Globus pallidus (tissue), 1 donor: ENCODE measurements around the gene MCCC2.
"Not testable (repeated sequence)": the region's sequence is repeated elsewhere in the genome, so short reads cannot be mapped to it uniquely, and the experiment has no call there.

Experiments
- DNase-seq: peaks from one replicate; pipeline ENCODE4 v3.0.0-alpha.2; 2015; ENCODE audit warnings: low spot score

The MCCC2 gene

GRCh38 chr5:71600783-71601182, 13.6 kb downstream of the MCCC2 start:
- no peak for DNase-seq

DNA sequence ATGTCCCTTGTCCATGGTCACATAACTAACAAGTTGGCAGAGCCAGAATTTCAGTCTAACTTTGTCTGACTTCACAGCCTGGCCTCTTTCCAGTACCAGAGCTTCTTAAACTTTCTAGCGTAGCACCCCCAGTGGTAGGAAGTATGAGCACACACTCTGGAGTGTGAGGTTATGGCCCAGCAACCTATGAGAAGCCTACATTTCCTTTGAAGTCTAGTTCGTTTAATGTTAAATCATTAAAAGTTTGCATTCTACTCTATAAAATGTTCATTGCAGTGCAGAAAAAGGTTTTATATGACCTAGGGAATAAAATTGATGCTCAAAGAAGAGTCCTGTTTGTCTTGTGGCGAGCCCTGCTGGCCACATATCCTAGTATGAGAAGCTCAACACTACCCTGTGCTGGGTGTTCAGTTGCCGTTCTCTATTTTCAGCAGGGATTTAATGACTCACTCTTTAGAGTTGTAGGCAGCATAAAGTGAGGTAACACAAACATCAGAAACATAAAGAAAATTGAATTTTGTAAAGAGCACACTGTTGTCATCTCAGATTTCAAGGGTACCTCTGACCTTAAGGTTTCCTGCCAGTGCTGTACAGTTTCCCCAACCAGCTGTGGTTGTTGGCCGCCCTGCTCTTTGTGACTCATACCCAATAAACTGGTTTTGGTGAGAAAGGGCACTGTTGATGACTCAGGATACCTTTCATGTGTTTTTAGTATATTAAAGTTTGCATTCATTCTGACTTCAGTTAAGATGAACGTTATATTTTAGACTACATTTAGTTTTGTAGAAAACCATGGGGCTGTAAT, 14.3 kb downstream of the MCCC2 start:
- peak; percentile 59 for DNase-seq

DNA sequence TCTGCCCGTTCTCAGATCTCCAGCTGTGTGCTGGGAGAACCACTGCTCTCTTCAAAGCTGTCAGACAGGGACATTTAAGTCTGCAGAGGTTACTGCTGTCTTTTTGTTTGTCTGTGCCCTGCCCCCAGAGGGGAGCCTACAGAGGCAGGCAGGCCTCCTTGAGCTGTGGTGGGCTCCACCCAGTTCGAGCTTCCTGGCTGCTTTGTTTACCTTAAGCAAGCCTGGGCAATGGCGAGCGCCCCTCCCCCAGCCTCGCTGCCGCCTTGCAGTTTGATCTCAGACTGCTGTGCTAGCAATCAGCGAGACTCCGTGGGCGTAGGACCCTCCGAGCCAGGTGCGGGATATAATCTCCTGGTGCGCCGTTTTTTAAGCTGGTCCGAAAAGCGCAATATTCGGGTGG, 22.8 kb downstream of the MCCC2 start:
- not testable (repeated sequence) for DNase-seq

GRCh38 chr5:71615809-71616208, 28.7 kb downstream of the MCCC2 start:
- no peak for DNase-seq

GRCh38 chr5:71620630-71621029, 33.5 kb downstream of the MCCC2 start:
- DNase-seq: no peak

DNA sequence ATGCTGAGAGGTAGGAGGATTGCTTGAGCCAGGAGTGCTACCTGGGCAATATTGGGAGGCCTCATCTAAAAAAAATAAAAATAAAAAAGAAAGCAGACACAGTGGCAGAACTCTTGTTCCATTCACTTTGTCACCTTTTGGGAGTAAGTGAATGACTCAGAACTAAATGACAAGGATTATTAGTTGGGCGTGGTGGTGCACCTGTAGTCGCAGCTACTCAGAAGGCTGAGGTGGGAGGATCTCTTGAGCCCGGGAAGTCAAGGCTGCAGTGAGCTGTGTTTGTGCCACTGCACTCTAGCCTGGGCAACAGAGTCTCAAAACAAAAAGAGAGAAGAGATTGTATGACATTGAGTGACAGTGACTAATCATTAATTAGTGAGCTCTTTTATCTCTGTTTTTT, 34.1 kb downstream of the MCCC2 start:
- DNase-seq: no peak

- DNase-seq: no peak
These were observed 34.6 kb downstream of the MCCC2 start for GRCh38 chr5:71621741-71622140.

- no peak for DNase-seq
These were observed 36.2 kb downstream of the MCCC2 start for GRCh38 chr5:71623221-71623794.

DNA sequence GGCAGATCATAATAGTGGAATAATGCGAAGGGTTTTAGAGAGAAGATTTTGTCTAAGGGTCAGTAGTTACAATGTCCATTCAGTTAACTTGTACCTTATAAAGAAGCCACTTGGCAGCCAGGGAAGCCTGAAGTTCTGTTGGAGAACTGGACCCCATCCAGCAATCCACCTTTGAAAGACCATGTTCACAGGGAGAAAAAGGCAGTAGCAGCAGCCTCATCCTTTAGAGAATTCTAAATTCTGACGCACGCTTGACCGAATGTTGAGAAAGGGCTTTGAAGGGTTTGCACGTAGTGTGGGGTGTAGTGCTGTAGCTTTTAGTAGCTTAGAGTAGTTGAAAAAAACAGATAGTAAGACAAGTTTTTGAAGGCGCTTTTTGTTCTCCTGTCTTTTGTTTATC, 42.8 kb downstream of the MCCC2 start:
- no peak for DNase-seq

- no peak for DNase-seq
These were observed 43.9 kb downstream of the MCCC2 start for GRCh38 chr5:71631070-71631469.

GRCh38 chr5:71632168-71632567, 45.0 kb downstream of the MCCC2 start:
- DNase-seq: no peak

GRCh38 chr5:71633255-71634155, 46.4 kb downstream of the MCCC2 start:
- DNase-seq: no peak

DNA sequence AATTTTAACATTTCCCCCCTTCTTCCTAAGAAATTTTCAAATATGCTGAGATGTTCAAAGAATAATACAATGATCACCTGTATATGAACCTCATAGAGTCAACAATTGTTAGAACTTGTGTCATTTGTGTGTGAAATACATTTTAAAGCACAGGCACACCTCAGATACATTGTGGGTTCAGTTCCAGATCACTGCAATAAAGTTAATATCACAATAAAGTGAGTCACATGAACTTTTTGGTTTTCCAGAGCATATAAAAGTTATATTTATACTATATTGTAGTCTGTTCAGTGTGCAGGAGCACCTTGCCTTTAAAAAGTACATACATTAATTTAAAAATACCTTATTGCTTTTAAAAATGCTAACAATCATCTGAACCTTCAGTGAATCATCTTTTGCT, 50.0 kb downstream of the MCCC2 start:
- DNase-seq: no peak

DNA sequence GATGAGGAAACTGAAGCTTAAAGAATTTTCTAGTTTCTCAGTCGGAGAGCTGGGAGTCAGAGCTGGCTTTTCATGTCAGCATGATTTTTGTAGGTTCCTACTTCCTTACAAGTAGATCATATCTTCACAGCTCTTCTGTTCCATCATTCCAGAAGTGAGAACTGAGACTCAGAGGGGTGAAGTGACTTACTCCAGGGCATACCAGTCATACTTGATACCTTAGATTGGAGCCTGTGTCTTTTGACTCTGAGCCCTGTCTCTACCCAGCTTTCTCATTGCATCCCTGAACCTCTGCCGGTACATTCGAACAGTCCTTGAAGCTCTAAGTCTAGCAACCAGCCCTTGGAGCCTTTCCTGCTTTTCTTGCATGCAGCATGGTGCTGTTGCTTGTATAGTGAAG, 53.3 kb downstream of the MCCC2 start:
- DNase-seq: no peak

- DNase-seq: no peak
These were observed 57.9 kb downstream of the MCCC2 start for GRCh38 chr5:71645030-71645429.

- not testable (repeated sequence) for DNase-seq
These were observed 63.8 kb downstream of the MCCC2 start for GRCh38 chr5:71650940-71651339.

DNA sequence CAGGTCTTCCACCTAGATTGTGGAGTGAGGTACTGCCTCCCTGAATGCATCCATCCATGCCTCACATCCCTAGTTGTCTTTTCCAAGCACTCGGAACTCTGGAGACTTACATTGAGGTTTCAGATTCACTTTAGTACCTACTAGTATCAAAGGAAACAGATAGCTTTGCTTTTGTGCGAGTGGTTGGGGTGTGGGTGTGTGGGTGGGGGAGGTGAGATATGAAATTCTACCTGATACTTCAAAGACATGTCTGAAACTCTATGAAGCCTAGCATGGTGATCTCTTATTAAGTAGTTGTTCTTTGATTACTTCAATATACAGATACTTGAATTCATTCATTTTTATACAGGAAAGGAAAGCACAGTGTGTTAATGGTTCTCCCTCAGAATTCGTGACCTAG, 64.4 kb downstream of the MCCC2 start:
- DNase-seq: no peak

- DNase-seq: no peak
These were observed 65.2 kb downstream of the MCCC2 start for GRCh38 chr5:71652349-71652748.

DNA sequence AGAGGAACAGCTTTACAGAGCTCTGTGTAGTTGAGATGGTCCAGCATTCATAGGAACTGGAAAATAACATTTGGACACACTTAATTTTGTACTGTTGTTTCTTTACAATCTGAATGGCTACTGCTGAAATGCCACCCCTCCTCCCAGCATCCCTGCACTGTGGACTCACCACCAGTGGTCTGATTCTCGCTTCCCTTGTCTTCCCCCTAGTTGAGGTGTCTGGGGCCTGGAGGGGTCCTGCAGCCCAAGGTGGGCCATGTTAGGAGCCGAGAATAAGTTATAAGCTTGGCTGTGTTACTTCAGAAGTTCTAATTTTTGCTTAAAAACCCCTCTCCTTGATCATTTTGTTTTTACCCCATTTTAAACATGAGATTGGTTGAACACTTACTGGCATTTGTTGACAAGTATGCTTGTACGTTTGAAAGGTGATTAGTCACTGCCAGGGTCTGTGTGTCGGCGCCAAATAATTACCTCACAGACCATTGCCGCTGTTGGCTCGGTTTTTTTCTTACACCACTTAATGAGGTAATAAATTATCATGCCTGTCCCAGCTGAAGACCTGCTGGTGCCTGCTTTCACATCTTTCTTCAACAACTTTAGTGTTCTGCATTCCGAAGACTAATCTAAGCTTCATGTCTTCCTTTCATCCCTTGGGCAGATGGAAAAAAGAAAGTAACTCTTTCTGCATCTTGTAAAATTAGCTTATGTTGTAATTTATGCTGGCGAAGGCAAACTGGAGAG, 65.8 kb downstream of the MCCC2 start:
- no peak for DNase-seq

DNA sequence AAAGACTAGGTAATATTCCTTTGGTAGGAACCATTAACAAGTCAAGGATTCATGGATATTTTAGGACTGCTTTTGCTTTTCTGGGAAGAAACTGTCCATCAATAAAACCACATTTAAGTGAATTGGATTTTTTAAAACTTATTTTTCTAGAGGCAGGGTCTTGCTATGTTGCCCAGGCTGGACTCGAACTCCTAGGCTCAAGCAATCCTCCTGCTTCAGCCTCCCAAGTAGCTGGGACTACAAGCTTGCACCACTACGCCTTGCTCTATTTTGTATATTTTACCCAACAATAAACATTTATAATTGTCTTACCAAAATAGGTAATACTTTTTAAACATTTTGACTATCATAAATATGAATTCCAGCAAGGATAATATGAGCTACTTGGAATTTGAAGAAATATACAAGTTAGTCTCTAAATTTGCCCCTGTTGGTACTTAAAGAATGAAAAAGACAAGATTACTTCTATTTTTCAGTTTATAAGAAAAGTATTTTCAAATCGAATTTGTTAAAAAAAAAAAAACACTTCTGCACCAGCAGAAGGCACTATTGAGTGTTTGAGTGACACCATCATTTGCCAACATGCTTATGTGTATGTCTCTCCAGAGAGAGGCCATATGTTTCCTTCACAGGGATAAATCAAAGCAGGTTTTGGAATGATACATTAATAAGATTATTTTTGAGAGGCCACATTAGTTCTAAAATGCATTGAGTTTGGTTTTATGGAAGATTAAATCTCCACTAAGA, 71.9 kb downstream of the MCCC2 start:
- no peak for DNase-seq

GRCh38 chr5:71662381-71662780, 75.2 kb downstream of the MCCC2 start:
- no peak for DNase-seq
